KG1 (cell line): ENCODE results near the gene KISS1R.
"Not testable (repeated sequence)": the region's sequence is repeated elsewhere in the genome, so short reads cannot be mapped to it uniquely, and the experiment has no call there.

Experiments used
- DNase-seq: peaks from one replicate; lab custom pipeline; 2025; lab: John Stamatoyannopoulos, UW

Gene KISS1R

DNA sequence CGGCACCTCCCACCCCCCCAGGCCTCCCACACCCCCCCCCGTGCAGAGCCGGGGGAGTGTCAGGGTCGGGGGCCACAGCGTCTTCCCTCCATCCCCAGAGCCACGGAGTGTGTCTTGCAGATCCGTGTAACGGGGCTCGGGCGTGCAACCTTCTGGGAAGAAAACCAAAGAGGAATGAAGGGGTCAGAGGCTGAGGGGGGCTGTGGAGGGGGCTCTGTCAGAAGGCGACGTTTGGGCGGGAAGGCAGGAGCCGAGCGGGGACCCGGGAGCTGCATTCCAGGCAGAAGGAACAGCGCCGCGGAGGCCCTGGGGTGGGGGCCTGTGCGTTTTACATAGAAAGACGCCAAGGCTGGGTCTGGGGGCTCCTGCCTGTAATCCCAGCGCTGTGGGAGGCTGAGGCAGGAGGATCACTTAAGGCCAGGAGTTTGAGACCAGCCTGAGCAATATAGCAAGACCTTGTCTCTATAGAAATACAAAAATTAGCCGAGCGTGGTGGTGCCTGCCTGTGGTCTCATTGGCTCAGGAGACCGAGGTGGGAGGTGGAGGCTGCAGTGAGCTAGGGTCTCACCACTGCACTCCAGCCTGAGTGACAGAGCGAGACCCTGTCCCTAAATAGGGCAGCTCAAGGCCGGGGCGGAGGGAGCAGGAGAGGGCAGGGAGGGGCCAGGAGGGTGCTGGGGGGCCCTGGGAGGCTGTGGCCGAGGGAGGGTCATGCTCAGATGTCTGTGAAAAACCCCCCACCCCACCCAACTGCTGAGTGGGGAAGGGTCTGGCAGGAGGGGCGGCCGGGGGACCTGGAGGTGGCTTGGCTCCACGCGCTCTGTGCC is 36.5 kb downstream of the KISS1R start:
- no peak for DNase-seq

DNA sequence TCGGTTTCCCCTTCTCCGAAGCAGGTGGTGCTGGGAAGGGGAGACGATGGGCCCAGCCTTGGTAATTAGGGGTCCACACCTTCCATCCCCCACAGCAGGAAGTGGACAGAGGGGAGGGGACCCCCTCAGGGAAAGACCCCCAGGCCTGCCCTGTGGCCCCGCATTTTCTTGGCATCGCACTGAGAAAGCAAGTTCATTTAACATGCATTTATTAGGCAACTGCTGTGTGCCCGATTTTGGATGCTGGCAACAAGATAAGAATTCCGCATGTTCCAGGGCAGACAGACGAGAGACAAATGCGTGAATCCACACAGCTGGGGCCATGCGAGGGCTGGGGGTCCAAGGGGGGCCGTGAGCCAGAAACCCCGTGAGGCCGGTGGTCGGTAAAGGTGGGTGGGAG is 37.1 kb downstream of the KISS1R start:
- no peak for DNase-seq

DNA sequence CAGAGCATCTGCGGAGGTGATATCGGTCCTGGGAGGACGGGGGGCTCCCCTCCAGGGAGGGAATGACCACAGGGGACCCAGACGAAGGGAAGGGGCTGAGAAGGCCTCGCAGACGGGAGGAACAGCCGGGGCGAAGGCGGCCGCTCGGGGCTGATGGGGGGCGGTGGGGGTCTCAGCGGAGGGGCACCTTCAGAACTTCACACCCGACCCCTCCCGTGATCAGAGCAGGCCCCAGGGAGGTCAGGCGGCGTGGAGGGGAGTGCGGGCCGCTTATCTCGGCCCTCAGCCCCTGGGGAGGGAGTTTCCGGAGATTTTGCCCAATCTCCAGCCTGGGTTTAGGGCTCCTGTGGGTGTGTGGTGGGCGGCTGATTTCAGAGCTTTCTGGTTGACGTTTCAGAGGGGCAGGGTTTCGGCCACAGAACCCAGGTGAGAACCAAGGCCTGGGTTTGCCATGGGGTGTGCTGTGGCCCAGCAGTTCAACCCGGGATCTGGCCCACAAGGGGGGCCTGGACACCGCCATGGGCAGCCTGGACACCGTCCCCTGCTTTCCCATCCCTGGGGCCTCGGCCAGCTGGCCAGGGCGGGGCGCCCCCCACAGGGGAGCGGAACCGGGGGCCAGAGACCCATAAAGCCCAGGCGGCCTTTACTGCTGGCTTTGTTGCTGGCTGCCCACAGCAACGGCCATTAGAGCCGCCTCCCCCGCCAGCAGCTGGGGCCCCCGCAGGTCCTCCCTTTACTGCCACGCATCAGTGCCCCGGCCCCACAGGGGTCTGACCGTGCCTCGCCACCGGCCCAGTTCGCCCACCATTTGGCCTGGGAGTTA is 37.8 kb downstream of the KISS1R start:
- no peak for DNase-seq

DNA sequence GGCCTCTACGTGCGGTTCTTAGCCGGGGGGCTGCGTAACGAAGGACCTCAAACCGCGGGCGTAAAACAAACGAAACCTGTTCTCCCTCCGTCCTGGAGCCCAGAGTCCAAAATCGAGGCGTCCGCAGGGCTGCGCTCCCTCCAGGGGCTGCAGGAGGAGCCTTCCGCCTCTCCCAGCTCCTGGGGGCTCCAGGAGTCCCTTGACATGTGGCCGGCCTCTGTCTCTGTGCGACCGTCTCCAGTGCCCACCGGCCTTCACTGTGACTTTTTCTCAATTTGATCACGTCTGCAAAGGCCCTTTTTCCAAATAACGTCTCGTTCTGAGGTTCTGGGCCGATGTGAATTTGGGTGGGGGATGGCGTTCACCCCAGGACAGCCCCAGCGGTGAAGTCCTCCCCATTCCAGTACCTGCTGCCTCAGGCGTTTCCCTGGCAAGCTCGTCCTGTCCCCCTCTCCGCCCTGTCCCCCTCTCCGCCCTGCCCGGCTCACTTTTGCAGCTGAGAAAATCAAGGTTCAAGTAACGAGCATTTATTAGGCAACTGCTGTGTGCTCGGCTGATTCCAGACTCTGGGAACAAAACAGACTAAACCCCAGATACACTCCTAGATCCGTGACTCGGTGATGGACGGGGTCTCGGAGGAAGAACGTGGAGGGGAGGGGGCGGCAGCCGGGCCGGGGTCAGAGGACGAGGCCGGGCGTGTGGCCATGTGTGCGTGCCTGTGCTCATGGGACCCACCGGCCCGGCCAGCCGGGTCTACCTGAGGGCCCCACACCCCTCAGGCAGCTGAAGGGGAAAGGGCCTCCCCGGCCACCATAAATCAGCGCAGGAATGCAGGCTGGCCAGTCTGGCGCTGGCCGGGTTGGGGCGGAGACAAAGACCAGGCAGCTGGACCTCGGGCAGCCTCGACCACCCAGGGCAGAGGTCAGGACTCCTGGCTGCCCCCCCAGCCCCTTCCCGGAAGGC is 39.0 kb downstream of the KISS1R start:
- DNase-seq: no peak

DNA sequence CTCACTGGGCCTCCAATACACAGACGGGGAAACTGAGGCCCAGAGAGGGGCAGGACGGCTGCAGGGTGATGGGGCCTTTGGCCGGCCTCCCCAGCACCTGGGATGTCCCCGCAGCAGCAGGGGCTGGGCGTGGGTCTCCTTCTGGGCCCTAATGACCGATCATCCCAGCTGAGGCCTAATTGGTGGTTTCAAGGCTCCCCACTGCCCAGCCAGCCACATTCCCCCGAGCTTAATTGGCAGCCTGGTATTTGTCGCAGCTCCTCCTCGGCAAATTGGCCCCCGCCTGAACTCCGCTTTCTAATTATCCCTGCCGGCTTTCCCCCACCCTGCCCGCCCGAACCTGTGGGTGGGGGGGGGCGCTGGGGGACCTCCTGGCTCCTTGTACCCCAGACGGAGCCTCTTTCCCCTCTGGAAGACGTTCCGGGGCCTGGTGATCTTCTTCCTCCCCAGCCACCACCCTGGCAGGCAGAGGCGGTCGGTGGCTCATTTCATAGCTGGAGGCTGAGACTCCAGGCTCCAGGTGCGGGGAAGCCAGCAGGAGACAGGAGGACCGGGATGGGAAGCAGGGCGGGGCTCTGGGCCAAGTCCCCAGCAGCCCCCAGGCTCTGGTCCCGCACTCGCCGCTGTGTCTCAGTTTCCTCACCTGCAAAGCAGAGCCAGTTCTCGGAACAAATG is 39.8 kb downstream of the KISS1R start:
- no peak for DNase-seq

DNA sequence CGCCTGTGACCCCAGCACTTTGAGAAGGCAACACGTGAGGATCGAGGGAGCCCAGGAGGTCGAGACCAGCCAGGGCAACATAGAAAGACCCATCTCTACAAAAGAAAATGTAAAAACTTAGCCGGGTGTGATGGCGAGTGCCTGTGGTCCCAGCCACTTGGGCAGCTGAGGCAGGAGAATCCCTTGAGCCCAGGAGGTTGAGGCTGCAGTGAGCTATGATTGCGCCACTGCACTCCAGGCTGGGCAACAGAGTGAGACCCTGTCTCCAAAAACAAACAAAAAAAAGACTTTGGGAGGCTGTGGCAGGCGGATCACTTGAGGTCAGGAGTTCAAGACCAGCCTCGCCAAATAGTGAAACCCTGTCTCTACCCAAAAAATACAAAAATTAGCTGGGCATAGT is 40.4 kb downstream of the KISS1R start:
- DNase-seq: not testable (repeated sequence)

DNA sequence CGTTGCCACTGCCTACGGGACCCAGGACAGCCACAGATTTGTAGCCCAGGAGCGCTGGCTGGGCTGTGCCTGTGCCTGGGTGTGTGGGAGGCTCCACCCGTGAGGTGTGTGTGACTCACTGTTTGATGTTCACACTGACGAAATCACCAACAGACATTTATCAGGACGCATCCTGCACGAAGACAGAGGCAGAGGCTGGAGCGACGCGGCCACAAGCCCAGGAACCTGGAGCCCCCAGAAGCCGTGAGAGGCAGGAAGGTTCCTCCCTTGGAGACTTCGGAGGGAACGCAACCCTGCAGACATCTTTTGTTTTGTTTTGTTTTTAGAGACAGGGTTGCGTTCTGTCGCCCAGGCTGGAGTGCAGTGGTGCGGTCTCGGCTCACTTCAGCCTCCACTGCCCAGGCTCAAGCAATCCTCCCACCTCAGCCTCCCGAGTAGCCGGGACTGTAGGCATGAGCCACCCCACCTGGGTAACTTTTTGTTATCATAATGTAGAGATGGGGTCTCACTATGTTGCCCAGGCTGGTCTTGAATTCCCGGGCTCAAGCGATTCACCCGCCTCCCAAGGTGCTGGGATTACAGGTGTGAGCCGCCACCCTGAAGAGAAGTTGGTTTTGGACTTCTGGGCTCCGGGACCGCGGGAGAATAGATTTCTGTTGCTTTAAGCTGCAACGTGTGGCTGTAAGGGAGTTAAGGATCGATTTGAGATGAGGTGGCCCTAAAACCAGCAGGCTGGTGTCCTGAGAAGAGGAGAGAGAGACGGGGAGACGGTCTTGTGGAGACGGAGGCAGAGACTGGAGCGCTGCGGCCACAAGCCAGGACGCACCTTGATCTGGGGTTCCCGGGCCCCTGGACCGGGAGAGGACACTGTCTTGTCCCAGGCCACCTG is 42.1 kb downstream of the KISS1R start:
- DNase-seq: no peak

DNA sequence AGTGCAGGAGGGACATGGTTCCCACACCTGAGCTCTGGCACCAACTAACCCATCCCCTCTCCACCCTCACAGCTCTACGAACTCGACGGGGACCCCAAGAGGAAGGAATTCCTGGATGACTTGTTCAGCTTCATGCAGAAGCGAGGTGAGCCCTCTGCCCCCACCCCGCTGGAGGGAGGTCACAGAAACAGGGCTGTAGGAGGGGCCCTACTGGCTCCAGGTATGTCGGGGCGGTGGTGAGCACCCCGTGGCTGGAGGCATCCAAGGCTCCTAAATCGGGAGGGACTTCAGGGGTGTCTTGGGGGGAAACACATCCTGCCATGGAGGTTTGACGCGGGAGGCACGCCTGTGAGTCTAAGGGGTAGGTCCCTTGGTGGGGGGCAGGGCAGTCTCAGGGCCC is 42.9 kb downstream of the KISS1R start:
- no peak for DNase-seq

DNA sequence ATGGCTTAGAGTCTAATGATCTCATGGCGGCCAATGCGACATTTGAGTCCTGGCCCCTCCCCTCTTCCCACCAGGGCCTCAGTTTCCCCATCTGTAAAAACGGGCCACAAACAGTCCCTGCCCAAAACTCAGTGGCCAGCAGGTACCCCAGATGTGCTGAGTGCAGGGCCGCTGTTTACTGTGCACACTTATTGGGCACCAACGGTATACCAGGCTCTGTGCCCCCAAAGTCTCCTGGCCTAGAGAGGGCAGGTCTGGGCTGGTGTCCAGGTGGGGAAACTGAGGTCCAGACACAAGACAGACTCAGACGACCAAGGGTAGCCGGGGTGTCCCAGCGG is 43.4 kb downstream of the KISS1R start:
- DNase-seq: no peak

DNA sequence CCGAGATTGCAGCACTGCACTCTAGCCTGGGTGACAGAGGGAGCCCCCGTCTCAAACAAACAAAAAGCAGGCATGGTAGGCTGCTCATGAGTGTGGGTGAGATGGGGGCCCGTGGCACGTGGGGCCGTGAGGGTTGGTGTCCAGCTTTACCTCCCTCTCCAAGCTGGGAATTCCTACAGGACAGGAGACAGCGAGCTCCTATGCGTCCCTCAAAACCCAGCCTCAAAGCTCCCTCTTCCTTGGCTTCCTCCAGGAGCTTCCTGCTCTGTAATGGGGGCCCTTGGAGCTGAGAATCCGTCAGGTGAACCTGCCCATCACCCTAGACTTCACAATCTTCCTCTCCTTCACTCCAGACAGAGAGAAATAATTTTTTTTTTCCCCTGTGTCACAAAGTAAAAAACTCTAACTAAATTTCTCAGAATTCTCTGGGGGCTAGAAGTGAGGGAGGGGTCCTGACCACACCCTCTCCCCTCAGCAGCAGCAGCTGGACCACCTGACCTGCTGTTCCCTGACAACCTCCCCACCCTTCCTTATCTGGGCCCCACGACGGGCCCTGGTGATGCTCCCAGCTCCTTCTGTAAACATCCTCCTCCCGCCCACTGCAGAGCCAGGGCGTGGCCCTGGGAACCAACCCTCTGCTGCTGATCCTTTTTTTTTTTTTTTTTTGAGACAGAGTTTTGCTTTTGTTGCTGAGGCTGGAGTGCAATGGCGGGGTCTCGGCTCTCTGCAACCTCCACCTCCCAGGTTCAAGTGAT is 44.9 kb downstream of the KISS1R start:
- DNase-seq: no peak

DNA sequence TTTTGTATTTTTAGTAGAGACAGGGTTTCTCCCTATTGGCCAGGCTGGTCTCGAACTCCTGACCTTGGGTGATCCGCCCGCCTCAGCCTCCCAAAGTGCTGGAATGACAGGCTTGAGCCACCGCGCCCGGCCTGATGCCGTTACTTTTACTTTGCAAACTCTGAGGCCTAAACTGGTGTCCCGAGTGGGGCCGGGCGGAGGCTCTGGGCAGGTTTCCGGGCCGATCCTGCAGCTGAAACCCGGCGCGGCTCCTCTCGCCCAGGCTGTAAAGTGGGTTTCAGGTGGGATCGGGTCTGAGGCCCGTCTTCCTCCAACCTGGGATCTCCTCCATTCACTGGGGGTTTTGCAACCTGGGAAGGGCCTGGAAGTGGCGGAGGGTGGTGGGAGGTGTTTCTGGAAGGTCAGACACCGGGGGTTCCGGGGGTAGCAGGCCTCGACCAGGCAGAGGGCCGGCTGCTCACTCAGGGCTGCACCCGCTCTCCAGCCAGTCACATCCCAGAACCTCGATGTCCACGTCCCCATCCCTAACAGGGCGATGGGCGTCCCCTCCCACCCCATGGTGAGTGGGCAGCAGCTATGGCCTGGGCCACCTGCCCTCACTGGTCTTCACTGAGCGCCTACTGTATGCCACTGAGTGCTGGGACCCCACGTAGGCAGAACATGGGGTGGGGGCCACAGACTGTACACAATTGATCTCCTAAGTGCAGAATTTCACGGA is 45.7 kb downstream of the KISS1R start:
- DNase-seq: no peak

DNA sequence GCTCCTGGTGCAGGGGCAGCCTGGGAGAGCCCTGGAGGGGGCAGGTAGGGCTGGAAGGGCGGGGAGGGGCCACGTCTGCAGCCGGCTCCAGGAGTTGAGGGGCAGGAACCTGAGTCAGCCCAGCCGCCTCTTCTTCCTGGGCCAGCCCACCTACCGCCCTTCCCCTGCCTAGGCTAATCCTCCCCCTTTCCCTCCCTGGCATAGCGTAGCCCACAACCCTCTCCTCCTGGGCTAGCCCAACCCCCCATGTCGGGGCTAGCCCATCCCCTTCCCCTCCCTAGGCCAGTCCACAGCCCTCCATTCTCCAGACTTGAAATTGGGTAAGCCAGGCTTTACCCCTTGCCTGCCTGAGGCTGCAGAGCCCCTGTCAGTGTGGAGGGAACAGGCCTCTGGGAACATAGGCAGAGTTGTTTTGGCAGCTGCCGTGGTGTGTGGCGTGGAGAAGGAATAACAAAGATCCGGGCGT is 46.4 kb downstream of the KISS1R start:
- DNase-seq: no peak

DNA sequence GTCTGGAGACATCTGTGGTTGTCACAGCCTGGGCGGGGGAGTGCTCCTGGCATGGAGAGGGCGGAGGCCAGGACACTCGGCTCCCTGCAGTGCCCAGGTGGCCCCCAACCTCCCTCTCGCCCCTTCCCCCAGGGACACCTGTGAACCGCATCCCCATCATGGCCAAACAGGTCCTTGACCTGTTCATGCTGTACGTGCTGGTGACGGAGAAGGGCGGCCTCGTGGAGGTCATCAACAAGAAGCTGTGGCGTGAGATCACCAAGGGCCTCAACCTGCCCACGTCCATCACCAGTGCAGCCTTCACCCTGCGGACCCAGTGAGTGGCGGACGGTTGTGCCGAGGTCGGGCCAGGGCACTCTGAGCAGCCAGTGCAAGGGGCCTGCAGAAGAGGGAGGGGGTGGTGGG is 47.0 kb downstream of the KISS1R start:
- no peak for DNase-seq

DNA sequence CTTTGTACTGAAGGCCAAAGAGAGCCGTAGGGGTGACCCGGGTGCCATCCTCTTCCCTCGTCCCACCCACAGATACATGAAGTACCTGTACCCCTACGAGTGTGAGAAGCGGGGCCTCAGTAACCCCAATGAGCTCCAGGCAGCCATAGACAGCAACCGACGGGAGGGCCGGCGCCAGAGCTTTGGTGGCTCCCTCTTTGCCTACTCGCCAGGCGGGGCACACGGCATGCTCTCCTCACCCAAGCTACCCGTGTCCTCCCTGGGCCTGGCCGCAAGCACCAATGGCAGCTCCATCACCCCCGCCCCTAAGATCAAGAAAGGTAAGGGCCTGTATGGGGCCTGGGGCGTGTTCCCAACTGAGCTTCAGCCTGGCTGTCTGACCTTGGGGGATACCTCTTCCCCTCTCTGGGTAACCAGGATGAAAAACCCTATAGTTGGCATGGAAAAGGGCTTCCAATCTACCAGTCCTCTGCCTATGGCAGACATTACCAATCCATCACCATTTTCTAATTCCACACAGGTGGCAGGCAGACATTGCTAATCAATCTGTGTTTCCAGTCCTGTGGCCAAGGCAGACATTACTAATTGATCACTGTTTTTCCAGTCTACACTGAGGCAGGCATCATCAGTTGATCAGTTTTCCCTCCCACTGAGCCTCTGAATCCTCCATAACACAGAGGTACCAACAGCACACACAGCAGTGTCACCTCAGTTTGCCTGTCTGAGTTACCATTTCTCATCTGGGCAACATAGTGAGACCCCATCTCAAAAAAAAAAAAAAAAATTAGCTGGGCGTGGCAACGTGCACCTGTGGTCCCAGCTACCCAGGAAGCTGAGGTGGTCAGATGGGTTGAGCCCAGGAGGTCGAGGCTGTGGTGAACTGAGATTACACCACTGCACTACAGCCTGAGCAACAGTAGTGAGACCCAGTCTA is 47.9 kb downstream of the KISS1R start:
- DNase-seq: no peak

DNA sequence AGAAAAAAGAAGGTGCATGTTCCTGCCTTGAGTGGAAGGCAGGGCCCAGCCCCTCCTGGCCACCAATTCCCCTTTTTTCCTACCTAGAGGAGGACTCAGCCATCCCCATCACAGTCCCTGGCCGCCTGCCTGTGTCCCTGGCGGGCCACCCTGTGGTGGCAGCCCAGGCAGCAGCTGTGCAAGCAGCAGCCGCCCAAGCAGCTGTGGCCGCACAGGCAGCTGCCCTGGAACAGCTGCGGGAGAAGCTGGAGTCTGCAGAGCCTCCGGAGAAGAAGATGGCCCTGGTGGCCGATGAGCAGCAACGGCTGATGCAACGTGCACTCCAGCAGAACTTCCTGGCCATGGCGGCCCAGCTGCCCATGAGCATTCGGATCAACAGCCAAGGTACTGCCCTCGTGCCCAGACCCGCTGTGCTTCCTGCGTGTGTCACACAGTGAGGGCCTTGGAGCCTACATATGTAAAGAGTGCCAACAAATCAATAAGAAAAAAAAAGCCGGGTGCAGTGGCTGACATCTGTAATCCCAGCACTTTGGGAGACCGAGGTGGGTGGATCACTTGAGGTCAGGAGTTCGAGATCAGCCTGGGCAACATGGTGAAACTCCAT is 49.5 kb downstream of the KISS1R start:
- DNase-seq: no peak
